HCT116 (cell line): ENCODE data around the gene MAN2B1.
A peak's percentile ranks its signal among the peaks of the same experiment; 100 is the strongest.

ENCODE experiments used
- CTCF ChIP-seq, 3 experiments: fragments of 200-600 bp in 1 of 3; sonication (generic) in 1 of 3; IDR thresholded peaks in 2 of 3; conservative IDR thresholded peaks in 1 of 3; 2 replicates each; pipeline ENCODE4 v1.5.1; 2012 to 2017; ENCODE audit warnings: low read depth in 2 of 3, low read length in 2 of 3, antibody characterized with exemption in 1 of 3, borderline replicate concordance in 1 of 3, control low read depth in 1 of 3, mild to moderate bottlenecking in 1 of 3, mixed read lengths in 1 of 3, mixed run types in 1 of 3, moderate library complexity in 1 of 3; ENCODE audit not compliant: insufficient read depth in 1 of 3
- MAX ChIP-seq: IDR thresholded peaks from 2 replicates; pipeline ENCODE4 v1.6.1; 2012
- POLR2A ChIP-seq: IDR thresholded peaks from 2 replicates; pipeline ENCODE4 v1.7.0; 2011; ENCODE audit warnings: borderline replicate concordance; ENCODE audit not compliant: insufficient read depth, insufficient read length; ENCODE audit errors: extremely low read depth
- REST ChIP-seq: IDR thresholded peaks from 2 replicates; pipeline ENCODE4 v1.6.1; 2012; ENCODE audit warnings: low read depth
- SIN3A ChIP-seq: IDR thresholded peaks from 2 replicates; pipeline ENCODE4 v1.6.1; 2012; ENCODE audit warnings: low read depth

GRCh38 chr19:12610540-12611360, 55.8 kb downstream of the MAN2B1 start, which contains the start of the genes ZNF490 and ZNF791:
- TF ChIP-seq POLR2A (peak; percentile 61), SIN3A (peak; percentile 81), MAX (peak; percentile 72), REST (no peak), CTCF (IDR thresholded peaks at IDR 0.05 in 2 of 3, conservative IDR thresholded peaks at IDR 0.05 in 1 of 3; ENCODE audit: borderline replicate concordance in 1 of 3, insufficient read depth in 1 of 3, low read depth in 2 of 3, low read length in 2 of 3) (0 out of 6 replicates have a peak, but pooled peaks of 1 of the 3 experiments have one; percentile 18)
